TTC549 (cell line): Measurements from ENCODE around the gene NLRP1.
"Not testable (repeated sequence)": the region's sequence is repeated elsewhere in the genome, so short reads cannot be mapped to it uniquely, and the experiment has no call there.

Source experiments
- FAIRE-seq: peaks from 2 replicates; lab custom pipeline; 2012; peaks lifted over from hg19 to GRCh38; lab: Jason Lieb, UNC

Gene NLRP1

DNA sequence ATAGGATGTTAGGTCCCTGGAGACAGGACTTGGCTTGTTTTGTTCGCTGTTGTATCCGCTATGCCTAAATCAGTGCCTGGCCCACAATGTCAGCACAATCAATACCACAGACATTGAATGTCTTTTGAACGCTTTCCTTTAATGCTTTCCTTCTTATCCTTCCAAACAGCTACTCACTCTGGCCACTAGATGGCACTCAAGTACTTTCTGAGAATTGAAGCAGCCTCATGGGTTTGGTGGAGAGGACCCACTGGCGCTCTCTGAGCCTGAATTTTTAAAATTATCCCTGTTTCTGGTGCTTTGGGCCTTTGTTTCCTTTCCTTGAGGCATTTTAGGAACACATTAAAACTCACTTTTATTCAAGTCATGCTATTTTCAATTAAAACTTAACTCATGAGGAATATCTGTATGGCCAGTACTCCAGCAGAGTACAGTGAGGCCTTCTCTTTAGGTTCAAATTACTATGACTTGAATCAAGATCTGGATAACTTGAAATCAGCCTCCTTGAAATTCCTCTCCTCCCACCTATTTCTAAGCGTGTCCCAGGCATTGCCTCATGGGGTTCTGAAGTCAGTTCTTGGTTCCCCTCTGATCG lies 3.2 kb upstream of the NLRP1 start:
- FAIRE-seq: peak; percentile 52

DNA sequence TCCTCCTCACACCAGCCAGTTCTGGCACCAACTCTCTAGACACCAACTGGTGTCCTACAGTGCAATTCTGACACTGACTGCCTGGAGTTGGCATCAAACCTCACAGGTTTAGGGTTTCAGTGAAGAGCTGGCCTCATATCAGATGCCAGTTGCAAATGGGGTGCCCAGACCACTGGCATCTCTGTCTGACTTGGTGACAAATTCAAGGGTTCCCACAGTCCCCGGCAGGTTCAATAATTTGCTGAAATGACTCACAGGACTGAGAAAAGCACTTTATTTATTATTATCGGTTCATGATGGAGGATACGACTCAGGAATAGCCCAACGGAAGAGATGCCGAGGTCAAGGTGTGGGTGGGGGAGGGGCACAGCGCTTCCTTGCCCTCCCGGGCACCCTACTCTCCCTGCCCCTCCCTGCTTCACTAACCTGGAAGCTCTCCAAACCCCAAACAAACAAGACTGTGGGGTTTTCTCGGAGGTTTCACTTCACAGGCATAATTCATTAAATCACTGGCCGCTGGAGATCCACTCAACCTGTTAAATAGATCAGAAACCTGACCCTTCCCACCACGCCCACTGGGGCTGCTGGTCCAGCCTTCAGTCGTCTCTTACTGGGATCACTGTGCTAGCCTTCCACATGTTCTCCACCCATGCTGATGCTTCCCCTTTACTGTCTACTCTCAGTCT lies 1.7 kb upstream of the NLRP1 start:
- no peak for FAIRE-seq

DNA sequence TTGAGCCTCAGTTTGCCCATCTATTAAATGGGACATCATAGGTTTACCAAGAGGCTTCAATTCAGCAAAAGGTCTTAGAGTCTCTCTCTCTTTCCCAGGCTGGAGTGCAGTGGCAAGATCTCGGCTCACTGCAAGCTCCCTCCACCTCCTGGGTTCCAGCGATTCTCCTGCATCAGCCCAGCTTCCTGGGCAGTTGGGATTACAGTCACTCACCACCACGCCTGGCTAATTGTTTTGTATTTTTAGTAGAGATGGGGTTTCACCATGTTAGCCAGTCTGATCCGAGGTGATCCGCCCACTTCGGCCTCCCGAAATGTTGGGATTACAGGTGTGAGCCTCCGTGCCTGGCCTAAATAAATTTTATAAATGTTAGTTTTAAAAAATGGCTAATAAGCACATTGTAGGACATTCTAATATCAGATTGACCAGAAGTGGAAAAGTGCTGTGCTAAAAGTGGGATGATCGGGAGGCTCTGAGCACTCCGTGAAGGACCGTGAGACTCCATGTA lies 1.0 kb upstream of the NLRP1 start:
- FAIRE-seq: no peak

DNA sequence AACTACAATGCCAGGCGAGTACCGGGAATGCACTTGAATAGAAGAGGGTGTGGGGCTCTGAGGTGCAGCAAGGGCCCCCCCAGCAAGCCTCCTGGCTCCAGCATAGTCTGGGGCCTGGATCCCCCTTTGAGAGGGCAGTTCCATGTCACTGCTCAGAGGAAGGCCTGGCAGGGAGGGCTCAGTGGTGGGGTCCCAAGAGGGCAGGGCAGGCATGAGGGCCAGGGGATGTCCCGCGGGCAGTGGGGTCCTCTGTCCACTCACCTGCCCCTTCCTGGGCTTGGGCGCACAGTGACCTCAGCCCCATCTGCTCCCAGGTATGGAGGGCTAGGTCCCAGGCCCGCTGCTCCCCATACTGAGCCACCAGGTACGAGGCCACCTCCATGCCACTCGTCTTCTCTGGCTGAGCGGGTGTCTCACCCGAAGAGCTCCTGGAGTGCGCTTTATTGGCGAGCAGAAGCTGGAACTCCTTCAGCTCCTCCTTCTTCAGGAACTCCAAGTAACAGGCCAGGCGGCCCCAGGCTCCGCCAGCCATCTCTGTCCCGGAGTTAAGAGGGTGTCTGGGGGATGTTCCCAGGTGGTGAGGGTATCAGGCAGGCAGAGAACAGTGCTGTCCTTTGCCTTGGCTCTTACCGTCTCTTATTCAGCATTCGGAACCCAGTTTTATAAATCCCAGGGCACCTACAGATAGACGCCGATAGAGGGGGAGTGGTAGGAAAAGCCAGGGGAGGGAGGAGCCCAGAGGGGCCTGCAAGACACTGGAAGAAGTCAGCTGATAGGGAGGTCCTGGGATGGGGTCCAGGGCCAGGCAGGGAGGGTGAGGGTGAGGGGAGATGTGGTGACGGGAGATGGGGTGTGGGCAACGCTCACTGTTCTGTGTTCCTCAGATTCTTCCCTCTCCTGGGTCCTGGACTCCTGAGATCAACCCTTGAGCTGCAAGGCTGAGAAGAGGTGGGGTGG lies 605 bp downstream of the NLRP1 start:
- no peak for FAIRE-seq

DNA sequence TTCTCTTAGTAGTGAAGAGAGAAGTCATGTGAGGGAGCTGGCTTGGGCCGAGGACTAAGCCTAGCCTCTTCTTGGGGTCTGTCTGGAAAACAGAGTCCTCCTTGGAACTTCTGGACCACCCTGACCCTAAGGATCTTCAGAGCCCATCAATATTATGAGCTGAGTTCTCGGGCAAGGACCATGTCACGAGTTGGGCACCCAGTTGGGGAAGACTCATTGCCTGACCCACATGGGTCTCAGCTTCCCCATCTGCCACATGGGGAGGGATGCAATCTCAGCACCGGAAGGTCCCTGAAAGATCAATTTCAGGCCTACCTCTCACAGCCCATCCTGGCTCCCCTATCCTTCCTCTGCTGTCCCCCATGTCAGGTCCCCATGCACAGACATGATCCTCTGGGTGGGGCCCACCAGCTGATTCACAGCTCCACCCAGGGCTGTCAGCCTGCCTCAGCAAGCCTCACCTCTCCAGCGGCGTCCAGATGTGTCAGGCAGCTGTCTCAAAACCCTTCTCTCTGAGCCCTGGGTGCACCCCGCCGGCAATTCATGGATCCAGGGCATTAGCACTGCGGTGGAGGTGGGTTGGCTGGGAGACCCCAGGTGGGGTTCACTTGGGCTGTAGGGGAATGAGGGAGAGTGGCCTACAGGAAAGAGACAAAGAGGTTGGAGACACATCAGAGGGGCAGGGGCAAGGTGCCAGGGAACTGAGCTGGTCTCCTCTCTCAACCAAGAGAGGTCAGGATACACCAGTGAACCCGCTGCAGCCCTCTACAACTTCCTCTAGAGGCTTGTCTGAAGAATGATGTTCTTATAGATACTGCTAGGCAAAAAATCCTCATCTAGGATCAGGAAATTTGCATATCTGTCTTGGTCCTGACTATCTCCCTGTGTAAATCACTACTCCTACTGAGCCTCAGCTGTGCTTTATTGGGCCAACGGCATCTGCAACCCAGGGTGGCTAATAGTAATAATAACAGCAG lies 1.8 kb downstream of the NLRP1 start:
- FAIRE-seq: no peak

DNA sequence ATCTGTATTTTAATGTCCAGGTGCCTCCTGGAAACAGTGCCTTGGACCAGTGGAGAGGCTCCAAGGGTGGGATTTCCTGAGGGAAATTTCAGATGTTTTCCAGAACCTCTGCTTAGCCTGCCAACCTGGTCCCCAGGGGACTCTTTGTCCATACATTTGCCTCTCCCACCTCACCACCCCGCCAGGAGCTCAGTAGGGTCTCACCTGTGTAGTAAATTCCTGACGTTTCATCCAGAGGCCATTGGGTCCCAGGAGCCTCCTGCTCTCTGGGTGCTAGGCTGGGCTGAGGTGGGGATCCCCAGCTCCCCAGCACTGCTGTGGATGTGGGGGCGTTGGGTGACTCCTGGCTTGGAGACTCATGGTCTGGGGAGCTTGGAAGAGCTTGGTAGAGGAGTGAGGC lies 2.7 kb downstream of the NLRP1 start:
- no peak for FAIRE-seq

DNA sequence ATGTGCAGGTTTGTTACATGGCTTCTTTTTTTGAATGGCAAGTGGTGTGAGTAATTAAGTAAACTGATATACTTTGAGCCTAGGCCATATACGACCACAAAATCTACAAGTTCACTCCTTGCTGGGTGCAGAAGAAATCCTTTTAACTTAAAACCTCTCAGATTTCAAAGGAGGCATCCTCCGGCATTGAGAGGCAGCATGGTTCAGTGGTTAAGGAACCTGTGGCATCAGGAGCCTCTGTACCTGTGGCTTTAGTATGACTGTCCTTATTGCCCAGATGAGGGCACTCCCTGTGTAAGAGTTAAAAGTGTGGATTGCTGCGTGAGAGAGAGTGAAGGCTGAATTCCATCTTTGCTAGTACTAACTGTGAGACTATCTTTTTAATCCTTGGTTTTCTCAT lies 3.3 kb downstream of the NLRP1 start:
- no peak for FAIRE-seq

DNA sequence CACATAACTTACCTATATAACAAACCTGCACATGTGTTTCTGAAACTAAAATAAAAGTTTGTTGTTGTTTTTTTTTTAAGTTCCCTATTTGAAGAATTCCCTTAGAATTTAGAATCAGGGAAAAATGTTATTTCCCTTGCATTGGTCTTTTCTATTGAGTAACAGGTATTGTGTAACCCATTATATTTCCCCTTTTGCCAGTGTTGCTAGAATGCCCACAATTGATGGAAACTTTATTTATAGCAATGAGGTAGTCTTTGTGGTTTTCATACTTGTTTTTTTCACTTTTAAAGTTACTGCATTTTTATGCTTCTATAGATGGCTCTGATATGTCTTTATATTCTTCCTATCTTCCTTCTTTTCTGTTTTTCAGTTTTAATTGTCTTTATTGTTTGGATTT lies 3.9 kb downstream of the NLRP1 start:
- FAIRE-seq: no peak

DNA sequence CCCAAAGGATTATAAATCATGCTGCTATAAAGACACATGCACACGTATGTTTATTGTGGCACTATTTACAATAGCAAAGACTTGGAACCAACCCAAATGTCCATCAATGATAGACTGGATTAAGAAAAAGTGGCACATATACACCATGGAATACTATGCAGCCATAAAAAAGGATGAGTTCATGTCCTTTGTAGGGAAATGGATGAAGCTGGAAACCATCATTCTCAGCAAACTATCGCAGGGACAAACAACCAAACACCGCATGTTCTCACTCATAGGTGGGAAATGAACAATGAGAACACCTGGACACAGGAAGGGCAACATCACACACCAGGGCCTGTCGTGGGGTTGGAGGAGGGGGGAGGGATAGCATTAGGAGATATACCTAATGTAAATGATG lies 5.5 kb downstream of the NLRP1 start:
- FAIRE-seq: not testable (repeated sequence)

DNA sequence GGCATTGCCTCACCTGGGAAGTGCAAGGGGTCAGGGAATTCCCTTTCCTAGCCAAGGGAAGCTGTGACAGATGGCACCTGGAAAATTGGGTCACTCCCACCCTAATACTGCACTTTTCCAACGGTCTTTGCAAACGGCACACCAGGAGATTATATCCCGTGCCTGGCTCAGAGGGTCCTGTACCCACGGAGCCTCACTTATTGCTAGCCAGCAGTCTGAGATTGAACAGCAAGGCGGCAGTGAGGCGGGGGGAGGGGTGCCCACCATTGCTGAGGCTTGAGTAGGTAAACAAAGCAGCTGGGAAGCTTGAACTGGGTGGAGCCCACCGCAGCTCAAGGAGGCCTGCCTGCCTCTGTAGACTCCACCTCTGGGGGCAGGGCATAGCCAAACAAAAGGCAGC lies 11.3 kb downstream of the NLRP1 start:
- not testable (repeated sequence) for FAIRE-seq

DNA sequence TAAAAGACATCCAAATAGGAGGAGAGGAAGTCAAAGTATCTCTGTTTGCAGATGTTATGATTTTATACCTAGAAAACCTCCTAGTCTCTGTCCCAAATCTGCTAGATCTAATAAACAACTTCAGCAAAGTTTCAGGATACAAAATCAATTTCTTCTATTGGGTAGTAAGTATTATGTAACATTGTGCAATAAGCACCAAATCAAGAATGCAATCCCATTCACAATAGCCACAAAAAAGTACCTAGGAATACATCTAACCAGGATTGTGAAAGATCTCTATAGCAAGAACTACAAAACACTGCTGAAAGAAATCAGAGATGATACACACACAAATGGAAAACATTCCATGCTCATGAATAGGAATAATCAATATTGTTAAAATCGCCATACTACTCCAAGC lies 13.0 kb downstream of the NLRP1 start:
- no peak for FAIRE-seq

DNA sequence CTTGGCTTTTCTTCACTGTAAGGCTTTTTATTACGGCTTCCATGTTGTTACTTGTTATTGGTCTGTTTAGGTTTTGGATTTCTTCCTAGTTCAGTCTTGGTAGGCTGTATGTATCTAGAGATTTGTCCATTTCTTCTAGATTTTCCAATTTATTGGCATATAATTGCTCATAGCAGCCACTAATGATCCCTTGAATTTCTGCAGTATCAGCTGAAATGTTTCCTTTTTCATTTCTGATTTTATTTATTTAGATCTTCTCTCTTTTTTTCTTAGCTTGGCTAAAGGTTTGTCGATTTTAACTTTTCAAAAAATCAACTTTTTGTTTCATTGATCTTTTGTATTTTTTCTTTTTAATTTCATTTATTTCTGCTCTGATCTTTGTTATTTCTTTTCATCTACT lies 18.5 kb downstream of the NLRP1 start:
- no peak for FAIRE-seq

DNA sequence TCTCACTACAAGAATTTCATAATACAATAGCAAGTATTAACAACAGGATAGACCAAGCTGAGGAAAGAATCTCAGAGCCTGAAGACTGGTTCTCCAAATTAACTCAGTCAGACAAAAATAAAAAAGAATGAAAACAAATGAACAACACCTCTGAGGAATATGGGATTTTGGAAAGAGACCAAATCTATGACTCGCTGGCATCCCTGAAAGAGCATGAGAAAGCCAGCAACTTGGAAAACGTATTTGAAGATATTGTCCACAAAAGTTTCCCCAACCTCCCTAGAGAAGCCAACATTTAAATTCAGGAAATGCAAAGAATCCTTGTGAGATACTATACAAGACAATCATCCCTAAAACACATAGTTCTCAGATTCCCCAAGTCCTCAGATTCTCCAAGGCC lies 20.9 kb downstream of the NLRP1 start:
- no peak for FAIRE-seq

DNA sequence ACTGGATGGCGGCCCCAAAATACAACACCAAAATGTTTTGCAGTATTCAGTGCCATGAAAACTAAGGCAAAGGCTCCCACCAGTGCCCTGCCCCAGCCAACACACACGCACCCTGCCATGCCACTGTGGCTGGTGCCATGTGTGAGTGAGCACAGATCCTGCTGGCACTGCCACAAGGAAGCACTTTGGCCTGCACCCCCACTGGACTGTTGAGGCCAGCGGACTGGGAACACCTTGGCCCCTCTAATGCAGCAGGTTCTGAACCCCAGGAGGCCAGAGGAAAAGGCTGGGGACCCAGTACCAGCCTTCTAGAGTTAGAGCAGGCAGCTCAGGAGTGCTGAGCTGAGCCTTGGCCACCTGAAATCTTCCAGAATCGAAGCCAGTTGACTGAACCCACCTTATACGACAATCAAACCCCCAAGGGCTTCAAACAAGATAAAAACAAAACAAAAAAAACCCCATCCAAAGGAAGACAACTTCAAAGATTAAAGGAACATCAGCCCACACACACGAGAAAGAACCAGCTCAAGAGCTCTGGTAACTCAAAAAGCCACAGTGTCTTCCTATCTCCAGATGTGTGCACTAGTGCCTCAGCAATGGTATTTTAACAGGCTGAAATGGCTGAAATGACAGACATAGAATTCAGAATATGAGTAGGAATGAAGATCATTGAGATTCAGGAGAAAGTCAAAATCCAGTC lies 21.5 kb downstream of the NLRP1 start:
- FAIRE-seq: no peak

DNA sequence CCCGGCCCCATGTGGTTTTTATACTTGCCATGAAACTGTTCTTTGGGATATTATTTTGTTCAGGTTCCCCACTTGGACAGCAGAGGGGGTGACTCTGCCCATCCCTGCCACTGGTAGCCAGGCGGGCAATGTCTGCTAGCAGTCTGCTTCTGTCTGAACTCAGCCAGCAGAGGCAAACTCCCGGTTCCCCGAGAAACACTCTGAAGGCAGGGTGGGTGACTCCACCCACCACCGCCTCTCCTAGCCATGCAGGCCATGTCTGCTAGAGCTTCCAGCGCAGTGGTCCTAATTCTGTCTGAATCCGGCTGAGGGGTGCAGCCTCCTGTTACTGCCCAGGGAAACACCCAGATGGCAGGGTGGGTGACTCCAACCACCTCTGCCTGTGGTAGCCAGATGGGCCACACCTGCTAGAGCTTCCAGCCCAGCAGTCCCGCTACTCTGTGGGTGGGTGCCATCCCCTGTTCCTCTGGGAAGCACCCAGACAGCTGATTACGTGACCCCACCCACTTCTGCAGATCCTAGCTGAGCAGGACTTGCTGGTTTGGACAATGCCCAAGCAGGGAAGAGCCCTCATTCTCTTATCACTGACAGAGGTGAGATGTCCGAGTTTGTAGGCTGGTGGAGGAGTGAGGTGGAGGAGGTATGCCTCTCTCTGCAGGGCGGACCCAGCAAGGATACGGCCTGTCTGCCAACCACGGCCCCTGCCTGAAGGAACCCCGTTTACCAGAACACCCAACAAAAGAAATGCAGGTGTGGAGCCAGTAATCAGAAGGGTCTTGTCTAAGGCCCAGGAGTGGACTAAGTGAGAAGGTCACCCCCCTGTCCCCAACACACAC lies 22.4 kb downstream of the NLRP1 start:
- FAIRE-seq: no peak

DNA sequence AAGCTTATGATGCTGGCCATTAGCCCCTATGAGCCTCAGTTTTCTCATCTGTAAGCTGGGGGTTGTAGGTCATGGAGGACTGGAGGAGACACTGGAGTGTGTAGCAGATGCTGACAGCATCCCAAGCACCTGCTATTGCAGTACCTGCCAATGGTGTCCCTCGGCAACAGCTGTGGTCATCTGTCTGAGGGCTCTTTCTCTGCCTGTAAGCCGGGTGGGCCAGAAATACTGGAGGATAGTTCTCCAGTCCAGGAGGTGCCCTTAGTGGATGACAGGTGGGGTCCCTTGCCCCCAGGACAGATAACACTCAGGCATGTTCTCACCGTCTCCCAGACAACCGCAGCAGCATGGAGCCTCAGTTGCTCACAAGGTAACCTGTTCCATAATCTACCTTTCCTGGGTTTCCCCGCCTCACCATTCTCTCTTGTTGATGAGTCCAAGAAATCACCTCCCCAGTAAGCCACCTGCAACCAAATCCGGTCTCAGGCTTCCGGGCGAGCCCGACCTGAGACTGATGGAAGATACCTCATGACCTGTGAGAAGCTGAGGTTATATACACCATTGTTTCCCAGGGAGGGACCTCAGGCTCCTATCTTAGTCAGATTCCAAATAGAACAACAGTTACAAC lies 23.8 kb downstream of the NLRP1 start:
- no peak for FAIRE-seq

DNA sequence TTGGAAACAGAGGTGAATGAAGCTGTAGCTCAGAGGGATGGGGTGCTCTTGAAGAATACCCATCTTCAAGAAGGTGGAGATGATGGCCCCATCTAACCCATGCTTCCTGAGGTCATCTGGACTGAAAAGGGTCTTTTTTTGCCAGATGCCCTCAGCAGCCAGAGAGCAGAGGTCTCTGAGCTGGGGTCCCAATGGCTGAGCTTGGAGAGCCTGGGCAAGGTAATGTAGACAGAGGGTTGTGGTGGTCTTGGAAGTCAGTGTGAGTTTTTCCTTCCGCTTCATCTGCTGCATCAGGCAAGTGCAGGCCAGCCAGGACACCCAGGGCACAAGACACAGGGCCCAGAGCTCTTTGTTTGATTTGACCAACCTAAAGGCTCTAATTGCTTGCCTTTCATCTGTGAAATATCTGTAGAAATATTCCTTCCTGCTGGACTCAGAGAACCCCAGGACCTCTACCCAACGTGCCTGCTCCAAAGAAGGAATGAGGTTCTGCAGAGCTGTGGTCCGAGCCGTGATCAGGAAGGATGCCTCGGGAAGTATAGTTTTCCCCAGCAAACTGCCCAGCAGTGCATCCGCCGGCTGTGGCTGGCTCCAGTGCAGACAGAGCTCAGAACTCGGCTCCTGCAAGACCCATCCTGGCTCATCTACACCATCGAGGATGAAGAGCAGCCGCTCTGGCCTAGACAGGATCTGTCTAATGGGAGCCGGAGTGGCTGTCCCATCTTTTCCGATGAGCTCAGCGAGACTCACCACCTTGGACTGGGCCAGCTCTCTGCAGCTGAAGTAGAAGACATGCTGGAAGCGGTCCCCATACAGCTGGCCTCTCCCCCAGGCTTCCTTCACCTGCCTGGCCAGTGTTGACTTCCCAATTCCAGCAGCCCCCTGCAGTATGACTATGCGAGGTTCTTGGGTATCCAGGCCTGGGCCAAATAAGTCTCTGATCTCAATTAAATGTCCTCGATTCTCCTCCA lies 25.2 kb downstream of the NLRP1 start:
- no peak for FAIRE-seq

DNA sequence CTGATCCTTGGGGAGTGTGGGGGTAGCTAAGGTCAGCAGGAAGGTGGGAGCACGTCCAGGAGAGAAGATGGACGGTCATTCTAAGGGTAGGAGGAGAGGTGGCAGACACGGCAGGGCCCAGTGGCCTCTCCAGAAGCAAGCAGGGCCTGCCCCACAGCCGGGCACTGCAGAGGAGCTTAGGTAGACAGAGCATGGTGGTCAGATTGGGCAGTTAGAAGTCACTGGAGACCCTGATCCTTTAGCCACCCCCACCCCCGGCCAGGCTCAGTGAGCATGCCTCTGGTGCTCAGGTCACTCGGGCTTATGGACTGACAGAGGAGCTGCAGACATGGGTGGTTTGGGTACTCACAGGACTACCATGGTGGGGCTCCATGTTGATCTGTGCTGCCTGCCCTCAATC lies 26.3 kb downstream of the NLRP1 start:
- no peak for FAIRE-seq

DNA sequence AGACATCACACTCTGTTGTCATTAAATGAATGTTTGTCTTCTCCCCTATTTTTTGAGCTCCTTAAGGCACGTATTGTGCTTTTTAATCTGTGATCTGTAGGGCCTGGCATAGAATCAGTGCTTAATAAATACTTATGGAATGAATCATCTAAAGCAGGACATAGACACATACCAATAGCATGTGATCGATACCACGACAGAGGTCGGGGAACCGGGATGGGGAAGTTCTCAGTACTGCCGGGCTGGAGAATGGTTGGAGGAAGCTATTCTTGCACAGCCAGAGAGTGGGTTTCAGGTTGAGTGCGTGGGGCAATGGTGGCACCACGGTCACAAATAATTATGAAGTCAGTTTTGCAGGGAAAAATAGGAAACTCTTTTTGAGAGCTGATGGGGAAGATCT lies 26.8 kb downstream of the NLRP1 start:
- no peak for FAIRE-seq
